Adipose tissue (tissue), 3 donors: ENCODE measurements around the gene SPINDOC. TPM values are rescaled to one million over a fixed set of nuclear protein-coding genes. Genes with fewer than 3 reads are reported as not detected.
A peak's percentile ranks its signal among the peaks of the same experiment; 100 is the strongest.
"Not testable (repeated sequence)": the region's sequence is repeated elsewhere in the genome, so short reads cannot be mapped to it uniquely, and the experiment has no call there.

Experiments
- H3K27ac ChIP-seq: one replicate; pipeline ENCODE4 v1.5.1; 2013; ENCODE audit warnings: low read depth, low read length
- WGBS, 3 donors: extraction: QIAGEN DNeasy Blood & Tissue Kit; methylation state at CpG; one replicate each; pipeline ENCODE4 v1.1.7; 2013; 5-methylcytosine and 5-hydroxymethylcytosine counted together
- polyA plus RNA-seq, 3 donors: library from polyadenylated mRNA; stranded (reverse); fragments of 200-250 nt; gene quantifications; one replicate each; pipeline ENCODE4 v1.2.3, GENCODE V29; 2013
- donor health status: healthy with polysubstance abuse.
- donor health status: Bipolar disorder and iron deficiency.
- donor health status: healthy.

SPINDOC gene
- polyA plus RNA-seq, 3 donors = 2.5 to 10.7 (median 9.7) TPM

- H3K27ac ChIP-seq = no peak overlapping the region
- WGBS, 3 donors = 78 to 83% (median 79%) methylated on average over 4 of the region's 4 CpGs
Observed at GRCh38 chr11:63844836-63845235, 31.6 kb downstream of the SPINDOC start.

DNA sequence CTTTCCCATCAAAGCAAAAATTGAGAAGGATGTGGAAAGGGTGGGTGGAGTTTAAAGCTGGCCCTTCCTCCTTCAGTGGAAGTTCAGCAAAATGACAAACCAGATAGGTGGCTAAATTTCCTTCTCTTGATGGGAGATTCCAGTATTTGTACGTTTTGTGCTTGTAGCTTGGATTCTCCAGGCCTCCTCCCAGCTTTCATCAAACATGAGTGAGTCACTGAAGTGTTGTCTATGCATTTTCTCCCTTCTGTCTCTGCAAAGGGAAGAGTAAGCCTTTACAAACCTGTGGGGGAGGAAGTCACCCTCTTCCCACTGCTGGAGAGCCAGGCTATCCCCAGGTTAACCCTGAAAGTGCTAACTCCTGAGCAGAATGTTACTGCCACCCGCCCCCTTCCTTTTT, 32.0 kb downstream of the SPINDOC start:
- H3K27ac ChIP-seq = no peak overlapping the region
- 42 to 46% (median 42%) methylated on average over 2 of the region's 2 CpGs for WGBS, 3 donors

DNA sequence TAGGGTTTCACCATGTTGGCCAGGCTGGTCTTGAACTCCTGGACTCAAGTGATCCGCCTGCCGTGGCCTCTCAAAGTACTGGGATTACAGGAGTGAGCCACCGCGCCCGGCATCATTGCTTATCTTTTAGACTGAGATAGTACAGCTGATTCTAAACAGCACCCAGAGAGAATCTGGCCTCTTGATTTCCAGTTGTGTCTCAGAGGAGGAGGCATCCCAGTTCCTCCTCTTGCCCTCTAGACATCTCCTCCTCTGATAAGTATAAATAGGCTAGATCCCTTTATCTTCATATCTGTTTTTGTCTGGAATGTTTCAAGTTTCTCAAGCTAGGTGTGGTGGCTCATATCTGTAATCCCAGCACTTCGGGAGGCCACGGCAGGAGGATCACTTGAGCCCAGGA, 32.7 kb downstream of the SPINDOC start:
- H3K27ac ChIP-seq = no peak overlapping the region
- 57 to 91% (median 90%) methylated on average over 7 of the region's 7 CpGs for WGBS, 3 donors

GRCh38 chr11:63846897-63847296, 33.6 kb downstream of the SPINDOC start:
- no peak overlapping the region for H3K27ac ChIP-seq
- 76 to 96% (median 93%) methylated on average over 6 of the region's 6 CpGs for WGBS, 3 donors

DNA sequence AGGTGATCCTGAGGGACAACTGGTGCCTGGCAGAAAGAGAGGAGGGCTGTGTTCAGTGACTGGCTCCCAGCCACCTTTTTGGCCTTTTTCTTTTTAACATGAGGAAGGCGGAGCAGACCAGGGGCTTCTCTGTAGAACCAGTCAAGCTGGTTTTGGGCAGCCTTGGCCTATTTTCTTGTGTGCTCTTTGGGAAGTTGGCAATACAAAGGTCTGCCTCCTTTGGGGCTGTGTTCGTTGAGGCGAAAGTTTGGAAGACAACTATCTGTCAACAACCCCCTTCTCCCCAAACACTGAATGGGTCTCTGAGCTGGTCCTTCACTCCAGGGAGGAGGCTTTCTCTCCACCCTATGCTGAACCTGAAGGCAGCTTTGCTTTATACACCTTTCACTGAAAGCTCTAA, 34.1 kb downstream of the SPINDOC start:
- 41 to 81% (median 76%) methylated on average over 3 of the region's 3 CpGs for WGBS, 3 donors
- H3K27ac ChIP-seq = no peak overlapping the region

DNA sequence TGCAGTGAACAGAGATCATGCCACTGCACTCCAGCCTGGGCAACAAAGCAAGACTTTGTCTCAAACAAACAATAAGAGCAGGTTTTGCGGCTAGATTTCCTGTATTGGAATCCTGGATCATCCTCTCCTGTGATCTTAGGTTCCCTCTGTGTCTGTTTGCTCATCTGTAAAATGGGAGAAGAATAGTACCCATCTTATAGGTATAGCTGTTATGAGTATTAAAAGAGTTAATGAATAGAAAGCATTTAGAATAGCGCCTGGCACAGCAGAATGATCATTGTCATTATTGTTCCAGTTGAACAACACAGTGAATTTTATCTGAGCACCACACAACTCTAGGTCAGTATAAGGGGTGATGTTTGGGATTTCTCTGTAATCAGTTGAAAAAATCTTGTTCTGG, 36.4 kb downstream of the SPINDOC start:
- no peak overlapping the region for H3K27ac ChIP-seq

DNA sequence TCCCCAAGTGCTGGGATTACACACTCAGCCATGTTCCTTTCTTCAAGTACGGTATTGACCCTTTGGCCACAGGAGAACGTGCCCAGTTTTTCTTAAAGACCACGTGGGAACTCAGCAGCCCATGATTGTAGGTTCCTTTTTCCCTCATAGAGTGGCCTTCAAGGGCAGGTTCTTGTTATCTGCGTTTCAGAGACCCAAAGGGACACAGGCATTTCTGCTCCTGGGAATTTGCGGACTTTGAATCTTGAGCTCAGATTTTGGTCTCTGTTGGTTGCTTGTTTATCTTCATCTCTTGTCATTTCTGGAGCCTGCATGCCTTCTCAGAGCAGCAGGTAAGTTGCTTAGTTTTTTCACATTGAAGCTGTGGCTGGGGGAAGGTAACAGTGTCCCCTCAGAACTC, 37.7 kb downstream of the SPINDOC start:
- 44 to 84% (median 84%) methylated on average over 5 of the region's 5 CpGs for WGBS, 3 donors
- H3K27ac ChIP-seq = no peak overlapping the region

More for the DNA sequence above, 36.4 kb downstream of the SPINDOC start:
- WGBS, 3 donors = 62 to 90% (median 87%) methylated on average over 2 of the region's 2 CpGs

GRCh38 chr11:63851364-63851763, 38.1 kb downstream of the SPINDOC start:
- no peak overlapping the region for H3K27ac ChIP-seq

GRCh38 chr11:63853476-63853875, 40.2 kb downstream of the SPINDOC start:
- WGBS, 3 donors = 79 to 84% (median 82%) methylated on average over 3 of the region's 3 CpGs

More at GRCh38 chr11:63851364-63851763, 38.1 kb downstream of the SPINDOC start:
- 36 to 51% (median 48%) methylated on average over 2 of the region's 2 CpGs for WGBS, 3 donors

GRCh38 chr11:63854696-63855095, 41.4 kb downstream of the SPINDOC start:
- 87 to 96% (median 92%) methylated on average over 4 of the region's 4 CpGs for WGBS, 3 donors
- H3K27ac ChIP-seq = no peak overlapping the region

More at GRCh38 chr11:63853476-63853875, 40.2 kb downstream of the SPINDOC start:
- no peak overlapping the region for H3K27ac ChIP-seq

DNA sequence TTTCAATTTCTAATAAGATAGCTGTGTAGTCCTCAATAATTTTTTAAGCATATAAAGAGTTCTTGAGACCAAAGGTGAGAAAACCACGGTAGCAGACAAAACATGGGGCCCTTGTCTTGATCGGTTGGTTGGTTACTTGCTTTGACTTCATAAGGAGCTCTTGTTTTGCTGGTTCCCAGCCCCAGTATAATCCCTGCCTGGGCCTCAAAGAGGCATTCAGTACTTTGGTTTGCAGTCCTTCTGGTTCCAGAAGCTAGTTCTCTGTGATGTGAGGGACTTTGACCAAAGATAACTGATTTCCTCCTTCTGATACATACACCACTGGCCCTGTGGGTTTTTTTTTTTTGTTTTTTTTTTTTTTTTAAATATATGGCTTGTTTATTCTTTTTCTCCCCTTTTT, 42.7 kb downstream of the SPINDOC start:
- 42 to 92% (median 74%) methylated on average over 2 of the region's 2 CpGs for WGBS, 3 donors

GRCh38 chr11:63858628-63859550, 45.6 kb downstream of the SPINDOC start:
- H3K27ac ChIP-seq = peak overlapping the region; percentile 9
- WGBS, 3 donors = 77 to 82% (median 78%) methylated on average over 11 of the region's 11 CpGs

More for the DNA sequence above, 42.7 kb downstream of the SPINDOC start:
- no peak overlapping the region for H3K27ac ChIP-seq

GRCh38 chr11:63862923-63863322, 49.7 kb downstream of the SPINDOC start:
- WGBS, 3 donors = 11 to 27% (median 20%) methylated on average over 4 of the region's 4 CpGs
- H3K27ac ChIP-seq = no peak overlapping the region

DNA sequence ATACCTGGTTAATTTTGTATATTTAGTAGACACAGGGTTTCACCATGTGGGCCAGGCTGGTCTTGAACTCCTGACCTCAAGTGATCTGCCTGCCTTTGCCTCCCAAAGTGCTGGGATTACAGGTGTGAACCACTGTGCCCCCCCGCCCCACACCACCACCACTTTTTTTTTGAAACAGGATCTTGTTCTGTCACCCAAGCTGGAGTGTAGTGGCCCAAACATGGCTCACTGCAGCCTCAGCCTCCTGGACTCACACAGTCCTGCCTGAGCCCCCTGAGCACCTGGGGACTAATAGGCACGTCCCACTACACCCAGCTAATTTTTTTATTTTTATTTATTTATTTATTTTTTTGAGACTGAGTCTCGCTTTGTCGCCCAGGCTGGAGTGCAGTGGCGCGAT, 50.4 kb downstream of the SPINDOC start:
- H3K27ac ChIP-seq = not testable (repeated sequence)
- 96 to 98% (median 98%) methylated on average over 6 of the region's 6 CpGs for WGBS, 3 donors

- 34 to 46% (median 37%) methylated on average over 4 of the region's 4 CpGs for WGBS, 3 donors
- no peak overlapping the region for H3K27ac ChIP-seq
Observed at GRCh38 chr11:63866211-63866610, 53.0 kb downstream of the SPINDOC start.

DNA sequence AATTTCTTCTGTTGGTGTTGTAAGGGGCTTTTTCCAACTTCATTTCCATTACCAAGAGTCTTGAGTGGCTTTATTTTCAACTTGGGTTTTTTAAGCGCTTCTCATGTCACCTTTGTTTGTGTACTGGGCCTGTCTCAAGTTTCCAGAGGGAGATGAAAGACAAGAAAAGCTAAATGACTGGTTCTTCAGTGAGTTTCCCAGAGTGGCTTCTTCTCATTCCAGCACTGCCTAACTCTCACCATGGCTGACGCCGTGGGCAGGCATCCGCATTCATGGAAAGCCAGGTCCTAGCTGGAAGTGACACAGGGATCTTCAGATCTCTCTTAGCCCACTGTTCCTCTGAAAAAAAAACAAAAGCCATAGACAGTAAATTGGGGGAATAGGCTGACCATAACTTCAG, 54.3 kb downstream of the SPINDOC start:
- no peak overlapping the region for H3K27ac ChIP-seq

DNA sequence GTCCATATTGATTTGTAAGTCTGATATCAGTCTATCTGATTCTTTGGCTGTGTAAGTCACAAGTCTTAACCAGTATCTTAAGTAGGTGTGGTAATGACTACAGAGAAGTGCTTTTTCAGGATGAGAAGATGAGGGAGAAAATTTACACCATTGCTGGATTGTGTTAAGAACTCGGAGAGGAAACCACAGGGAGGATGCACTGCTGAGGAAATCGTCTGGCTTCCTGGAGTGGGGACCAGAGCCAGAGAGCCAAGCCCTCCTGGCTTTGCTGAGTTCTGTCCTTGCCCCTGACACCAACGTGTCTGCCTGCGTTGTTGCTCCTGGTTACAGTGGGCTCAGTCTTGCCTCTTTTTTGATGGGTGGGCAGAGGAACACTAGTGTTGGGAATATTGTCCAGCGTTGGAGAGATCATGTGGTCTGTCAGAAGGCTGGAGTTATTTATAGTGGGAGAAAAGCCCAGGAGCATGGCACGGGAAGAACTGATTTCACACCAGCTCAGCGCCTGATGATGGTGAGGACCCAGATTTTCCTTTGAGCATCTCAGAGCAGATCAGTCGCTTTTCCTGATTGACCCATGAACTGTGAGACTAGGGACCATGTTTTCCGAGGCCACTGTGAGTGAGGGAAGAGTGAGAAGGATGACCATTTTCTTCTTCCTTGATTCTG, 55.3 kb downstream of the SPINDOC start:
- H3K27ac ChIP-seq = no peak overlapping the region

More for the DNA sequence above, 54.3 kb downstream of the SPINDOC start:
- WGBS, 3 donors = 93 to 98% (median 95%) methylated on average over 4 of the region's 4 CpGs

DNA sequence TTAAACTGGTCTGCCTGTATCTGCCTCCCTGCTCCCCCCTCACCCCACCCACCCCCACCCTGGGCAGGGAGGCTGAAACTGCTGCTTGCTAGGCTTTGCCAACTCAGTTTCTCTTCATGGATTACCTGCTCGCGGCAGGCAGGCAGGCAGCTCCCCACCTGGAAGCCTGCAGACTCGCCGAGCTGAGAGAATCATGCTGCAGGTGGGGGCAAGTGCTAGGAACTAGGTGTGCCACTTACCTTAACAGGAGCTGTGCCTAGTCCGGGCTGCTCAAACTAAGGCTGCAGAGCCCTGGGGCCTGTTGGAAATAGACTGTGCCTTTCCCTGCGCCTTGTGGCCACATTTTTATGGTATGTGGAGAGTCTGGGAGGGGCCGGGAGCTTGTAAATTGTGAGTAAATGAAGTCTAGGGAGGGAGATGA, 55.9 kb downstream of the SPINDOC start:
- H3K27ac ChIP-seq = no peak overlapping the region

More for the DNA sequence above, 55.3 kb downstream of the SPINDOC start:
- 36 to 57% (median 42%) methylated on average over 9 of the region's 9 CpGs for WGBS, 3 donors

GRCh38 chr11:63869683-63870082, 56.4 kb downstream of the SPINDOC start:
- 49 to 70% (median 52%) methylated on average over 8 of the region's 8 CpGs for WGBS, 3 donors
- no peak overlapping the region for H3K27ac ChIP-seq

More for the DNA sequence above, 55.9 kb downstream of the SPINDOC start:
- 61 to 86% (median 81%) methylated on average over 7 of the region's 7 CpGs for WGBS, 3 donors
